Neural crest cell (in vitro differentiated cells): Measurements from ENCODE around the gene ZYG11B. TPM values are rescaled to one million over a fixed set of nuclear protein-coding genes. Genes with fewer than 3 reads are reported as not detected.
A peak's percentile ranks its signal among the peaks of the same experiment; 100 is the strongest.
"Not testable (repeated sequence)": the region's sequence is repeated elsewhere in the genome, so short reads cannot be mapped to it uniquely, and the experiment has no call there.

ENCODE experiments used
- DNase-seq: peaks from one replicate; pipeline ENCODE4 v3.0.0; 2021; ENCODE audit warnings: low read depth, mixed read lengths, low spot score
- H3K27ac Mint-ChIP-seq: one replicate; pipeline ENCODE4 v1.8.0; 2021; ENCODE audit warnings: mild to moderate bottlenecking, mixed read lengths; ENCODE audit not compliant: unreplicated experiment
- H3K27me3 Mint-ChIP-seq: 2 replicates; pipeline ENCODE4 v1.8.0; 2021; ENCODE audit warnings: low read depth, mild to moderate bottlenecking, mixed read lengths
- H3K36me3 Mint-ChIP-seq: 2 replicates; pipeline ENCODE4 v1.8.0; 2021; ENCODE audit warnings: low read depth, mild to moderate bottlenecking, mixed read lengths
- H3K4me1 Mint-ChIP-seq: 2 replicates; pipeline ENCODE4 v1.8.0; 2021; ENCODE audit warnings: mixed read lengths
- H3K4me3 Mint-ChIP-seq: one replicate; pipeline ENCODE4 v1.8.0; 2021; ENCODE audit warnings: mild to moderate bottlenecking, mixed read lengths
- H3K9me3 Mint-ChIP-seq: 2 replicates; pipeline ENCODE4 v1.8.0; 2021; ENCODE audit warnings: mixed read lengths
- total RNA-seq: library from RNA; stranded (reverse); gene quantifications from 2 replicates; pipeline ENCODE4 v1.2.1, GENCODE V29; 2021
- TF ChIP-seq, protein P1 (sequence below): fragments of 200-600 bp; sonication (generic); conservative IDR thresholded peaks from 2 replicates; pipeline ENCODE4 v1.5.0; 2021; ENCODE audit warnings: antibody characterized with exemption, mild to moderate bottlenecking

ZYG11B gene
- total RNA-seq, 1 donor from 2014 or later: 39.3 TPM

DNA sequence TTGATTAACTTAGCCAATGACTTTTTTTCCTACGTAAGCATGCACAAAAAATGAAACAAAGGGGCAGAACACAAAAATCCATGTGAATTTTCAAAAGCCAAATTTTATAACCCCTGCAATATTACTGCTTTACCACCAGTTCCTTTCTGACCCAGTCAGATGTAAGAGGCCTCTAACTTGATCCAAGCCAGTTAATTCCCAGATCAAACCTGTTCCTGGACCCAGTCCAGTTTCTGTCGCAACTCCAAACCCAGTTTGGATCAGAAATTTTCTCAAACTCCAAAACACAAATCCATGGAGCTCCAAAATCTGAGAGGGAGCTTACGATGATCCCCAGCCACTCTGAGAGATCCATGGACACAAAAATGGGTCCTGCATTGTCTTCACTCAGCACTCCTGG, 108.5 kb downstream of the ZYG11B start:
- Mint-ChIP-seq H3K9me3 (no peaks in the 10 kb centered on the region), H3K4me1 (peaks cover 6% of the 10 kb centered on the region), H3K27ac (no peak overlapping the region), H3K4me3 (no peak overlapping the region), H3K27me3 (no peaks in the 10 kb centered on the region), H3K36me3 (no peaks in the 10 kb centered on the region)
- DNase-seq: no peak
- TF ChIP-seq, protein P1, sequence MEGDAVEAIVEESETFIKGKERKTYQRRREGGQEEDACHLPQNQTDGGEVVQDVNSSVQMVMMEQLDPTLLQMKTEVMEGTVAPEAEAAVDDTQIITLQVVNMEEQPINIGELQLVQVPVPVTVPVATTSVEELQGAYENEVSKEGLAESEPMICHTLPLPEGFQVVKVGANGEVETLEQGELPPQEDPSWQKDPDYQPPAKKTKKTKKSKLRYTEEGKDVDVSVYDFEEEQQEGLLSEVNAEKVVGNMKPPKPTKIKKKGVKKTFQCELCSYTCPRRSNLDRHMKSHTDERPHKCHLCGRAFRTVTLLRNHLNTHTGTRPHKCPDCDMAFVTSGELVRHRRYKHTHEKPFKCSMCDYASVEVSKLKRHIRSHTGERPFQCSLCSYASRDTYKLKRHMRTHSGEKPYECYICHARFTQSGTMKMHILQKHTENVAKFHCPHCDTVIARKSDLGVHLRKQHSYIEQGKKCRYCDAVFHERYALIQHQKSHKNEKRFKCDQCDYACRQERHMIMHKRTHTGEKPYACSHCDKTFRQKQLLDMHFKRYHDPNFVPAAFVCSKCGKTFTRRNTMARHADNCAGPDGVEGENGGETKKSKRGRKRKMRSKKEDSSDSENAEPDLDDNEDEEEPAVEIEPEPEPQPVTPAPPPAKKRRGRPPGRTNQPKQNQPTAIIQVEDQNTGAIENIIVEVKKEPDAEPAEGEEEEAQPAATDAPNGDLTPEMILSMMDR: no peak

DNA sequence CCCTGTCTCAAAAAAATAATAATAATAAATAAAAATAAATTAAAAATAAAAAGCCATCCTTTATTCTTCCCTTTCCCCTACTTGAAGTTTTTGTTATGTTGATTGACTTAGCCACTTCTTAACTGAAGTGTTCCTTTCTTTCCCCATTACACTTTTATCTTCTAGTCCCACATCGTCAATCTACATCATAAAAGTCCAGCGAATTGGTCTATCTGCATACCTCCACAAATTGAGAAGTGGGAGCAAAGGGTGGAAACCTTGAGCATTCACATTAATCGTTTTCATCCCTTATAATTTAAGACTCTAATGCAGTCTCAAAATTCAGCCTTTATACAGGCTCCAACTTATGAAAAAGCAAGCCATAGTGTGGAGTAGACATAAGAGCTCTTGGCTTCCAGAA, 109.8 kb downstream of the ZYG11B start:
- H3K4me3 Mint-ChIP-seq: no peak overlapping the region
- no peak overlapping the region for H3K27ac Mint-ChIP-seq
- no peaks in the 10 kb centered on the region for H3K9me3 Mint-ChIP-seq
- H3K4me1 Mint-ChIP-seq: peaks cover 6% of the 10 kb centered on the region
- TF ChIP-seq, protein P1: no peak
- H3K36me3 Mint-ChIP-seq: no peaks in the 10 kb centered on the region
- DNase-seq: no peak
- peaks cover 7% of the 10 kb centered on the region for H3K27me3 Mint-ChIP-seq

DNA sequence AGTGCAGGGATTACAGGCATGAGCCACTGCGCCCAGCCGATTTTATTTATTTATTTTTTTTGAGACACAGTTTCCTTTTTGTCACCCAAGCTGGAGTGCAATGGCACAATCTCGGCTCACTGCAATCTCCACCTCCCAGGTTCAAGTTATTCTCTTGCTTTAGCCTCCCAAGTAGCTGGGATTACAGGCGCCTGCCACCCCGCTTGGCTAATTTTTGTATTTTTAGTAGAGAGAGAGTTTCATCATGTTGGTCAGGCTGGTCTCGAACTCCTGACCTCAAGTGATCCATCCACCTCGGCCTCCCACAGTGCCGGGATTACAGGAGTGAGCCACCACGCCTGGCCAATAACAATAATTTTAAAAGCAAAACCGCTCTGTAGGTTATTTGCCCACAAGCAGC, 112.9 kb downstream of the ZYG11B start:
- not testable (repeated sequence) for H3K4me3 Mint-ChIP-seq, DNase-seq, H3K27ac Mint-ChIP-seq, H3K36me3 Mint-ChIP-seq, H3K9me3 Mint-ChIP-seq, H3K4me1 Mint-ChIP-seq
- peaks cover 37% of the 10 kb centered on the region for H3K27me3 Mint-ChIP-seq

DNA sequence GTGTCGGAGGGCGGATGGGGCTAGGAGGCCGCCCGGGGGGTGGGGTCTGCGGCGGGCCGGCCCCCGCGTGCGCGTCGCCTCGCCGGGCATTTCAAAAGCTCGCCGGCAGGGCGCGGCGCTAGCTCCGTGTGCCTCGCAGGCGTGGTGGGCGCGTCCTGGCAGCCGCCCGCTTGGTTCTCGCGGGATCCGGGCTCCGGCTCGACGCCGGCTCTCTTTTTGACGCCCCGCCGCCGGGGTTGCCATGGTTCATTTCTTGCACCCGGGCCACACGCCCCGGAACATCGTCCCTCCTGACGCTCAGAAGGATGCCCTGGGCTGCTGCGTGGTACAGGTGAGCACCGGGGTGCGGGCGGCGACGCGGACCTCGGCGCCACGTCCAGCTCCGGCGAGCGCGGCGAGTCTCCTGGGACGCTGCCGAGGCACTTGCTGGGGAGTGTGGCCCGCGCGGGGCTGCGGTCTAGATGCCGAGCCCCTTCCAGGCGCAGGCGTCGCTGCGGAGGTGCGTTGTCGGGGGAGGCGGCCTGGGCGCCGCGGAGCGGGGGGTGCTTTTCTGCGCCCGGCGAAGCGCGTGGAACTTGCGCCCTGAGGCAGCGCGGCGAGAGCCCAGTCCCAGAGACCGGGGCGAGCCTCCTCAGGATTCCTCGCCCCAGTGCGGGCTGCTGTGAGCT, 116.5 kb downstream of the ZYG11B start, which contains the start of gene ZYG11A:
TSS of gene ZYG11A (plus strand) at position 118 of the 668 bp plus-strand sequence. CDS start at position 242, 124 bp downstream.
- H3K27ac Mint-ChIP-seq: no peak within 1 kb of the TSS
- peaks cover 59% of the 10 kb centered on the region for H3K27me3 Mint-ChIP-seq
- peak within 1 kb of the TSS; percentile 74 for H3K4me3 Mint-ChIP-seq
- TF ChIP-seq, protein P1: peak; percentile 62
- no peaks in the 10 kb centered on the region for H3K36me3 Mint-ChIP-seq
- DNase-seq: peak; percentile 59
- peaks cover 4% of the 10 kb centered on the region for H3K4me1 Mint-ChIP-seq
- no peaks in the 10 kb centered on the region for H3K9me3 Mint-ChIP-seq

DNA sequence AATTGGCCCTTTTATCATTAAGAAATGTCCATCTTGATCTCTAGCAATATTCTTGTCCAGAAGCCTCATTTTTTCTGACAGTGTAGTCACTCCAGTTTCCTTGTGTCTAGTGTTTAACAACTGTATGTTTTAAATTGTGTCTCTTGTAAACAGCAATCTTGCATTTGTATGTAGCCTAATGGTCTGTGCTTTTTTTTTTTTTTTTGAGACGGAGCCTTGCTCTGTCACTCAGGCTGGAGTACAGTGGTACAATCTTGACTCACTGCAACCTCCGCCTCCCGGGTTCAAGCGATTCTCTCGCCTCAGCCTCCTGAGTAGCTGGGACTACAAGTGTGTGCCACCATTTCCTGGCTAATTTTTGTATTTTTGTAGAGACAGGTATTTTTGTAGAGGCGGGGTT, 118.9 kb downstream of the ZYG11B start:
- H3K4me3 Mint-ChIP-seq, H3K36me3 Mint-ChIP-seq, H3K4me1 Mint-ChIP-seq, H3K27ac Mint-ChIP-seq, DNase-seq, H3K9me3 Mint-ChIP-seq: not testable (repeated sequence)
- peaks cover 63% of the 10 kb centered on the region for H3K27me3 Mint-ChIP-seq

DNA sequence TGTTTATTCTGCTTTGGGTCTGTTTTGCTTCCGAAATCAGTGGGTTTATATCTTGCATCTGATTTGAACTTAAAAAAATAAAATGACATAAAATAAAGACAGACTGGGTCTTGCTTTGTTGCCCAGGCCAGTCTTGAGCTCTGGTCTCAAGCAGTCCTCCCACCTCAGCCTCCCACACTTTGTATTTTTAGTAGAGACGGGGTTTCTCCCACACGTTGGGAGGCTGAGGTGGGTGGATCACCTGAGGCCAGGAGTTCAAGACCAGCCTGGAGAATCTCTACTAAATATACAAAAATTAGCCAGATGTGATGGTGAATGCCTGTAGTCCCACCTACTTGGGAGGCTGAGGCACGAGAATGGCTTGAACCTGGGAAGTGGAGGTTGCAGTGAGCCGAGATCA, 122.2 kb downstream of the ZYG11B start:
- no peak overlapping the region for H3K4me3 Mint-ChIP-seq
- H3K27me3 Mint-ChIP-seq: peaks cover 40% of the 10 kb centered on the region
- H3K9me3 Mint-ChIP-seq: no peaks in the 10 kb centered on the region
- H3K36me3 Mint-ChIP-seq: no peaks in the 10 kb centered on the region
- H3K4me1 Mint-ChIP-seq: no peaks in the 10 kb centered on the region
- H3K27ac Mint-ChIP-seq: no peak overlapping the region
- TF ChIP-seq, protein P1: no peak
- no peak for DNase-seq
